NCI-H524 treated with DMSO at 0.1 percent for 48 hours (cell line): ENCODE data around the gene FRMPD2.
"Not testable (repeated sequence)": the region's sequence is repeated elsewhere in the genome, so short reads cannot be mapped to it uniquely, and the experiment has no call there.

Experiments used
- DNase-seq: peaks from one replicate; lab custom pipeline; 2025; lab: John Stamatoyannopoulos, UW

The FRMPD2 gene

DNA sequence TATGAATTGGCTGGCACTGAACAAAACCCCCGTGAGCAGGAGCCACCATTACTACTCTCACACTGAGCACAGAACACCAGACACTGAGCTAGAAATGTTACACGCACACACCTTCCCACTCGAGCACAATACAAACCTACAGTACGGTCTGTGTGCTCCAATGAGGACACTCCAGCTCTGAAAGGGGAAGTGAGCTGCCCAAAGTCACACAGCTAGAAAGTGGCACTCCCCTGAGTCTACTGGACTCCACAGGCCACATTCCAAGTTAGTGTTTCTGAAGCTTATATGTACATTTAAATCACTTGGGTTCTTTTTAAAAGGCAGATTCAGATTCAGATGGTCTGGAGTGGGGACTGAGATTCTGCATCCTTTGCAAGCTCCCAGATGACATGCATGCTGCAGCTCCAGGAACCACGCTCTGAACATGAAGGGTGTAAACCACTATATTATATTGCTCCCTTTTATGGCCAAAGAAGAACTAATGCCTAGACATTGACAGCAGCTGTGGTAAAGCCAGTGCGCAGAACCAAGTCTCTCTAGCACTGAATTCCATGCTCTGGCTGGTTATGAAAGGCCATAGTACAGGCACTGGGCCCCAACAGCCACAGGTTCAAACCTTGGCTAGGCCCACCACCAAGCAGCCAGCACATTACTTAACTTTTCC is 77.1 kb downstream of the FRMPD2 start:
- no peak for DNase-seq

DNA sequence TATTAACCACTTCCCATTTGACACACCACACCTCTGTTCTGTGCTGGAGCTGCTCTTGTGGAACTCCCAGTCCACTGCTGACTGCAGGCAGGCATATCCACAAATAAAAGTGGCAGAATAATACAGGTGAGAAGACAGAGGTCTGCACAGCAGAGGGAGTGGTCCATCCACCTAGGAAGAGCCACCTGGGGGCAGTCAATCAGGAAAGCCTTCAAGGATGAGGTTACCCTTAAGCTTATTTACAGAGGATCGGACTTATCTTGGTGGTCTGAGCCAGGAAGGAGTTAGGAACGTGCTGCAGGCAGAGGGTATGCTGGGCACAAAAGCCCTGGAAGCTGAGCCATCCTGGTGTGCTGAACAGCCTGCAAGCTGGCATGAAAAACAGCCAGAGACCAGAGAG is 78.7 kb downstream of the FRMPD2 start:
- no peak for DNase-seq

GRCh38 chr10:48194830-48195229 is 79.7 kb downstream of the FRMPD2 start:
- no peak for DNase-seq

- no peak for DNase-seq
Measured at GRCh38 chr10:48193556-48193955, 80.9 kb downstream of the FRMPD2 start.

DNA sequence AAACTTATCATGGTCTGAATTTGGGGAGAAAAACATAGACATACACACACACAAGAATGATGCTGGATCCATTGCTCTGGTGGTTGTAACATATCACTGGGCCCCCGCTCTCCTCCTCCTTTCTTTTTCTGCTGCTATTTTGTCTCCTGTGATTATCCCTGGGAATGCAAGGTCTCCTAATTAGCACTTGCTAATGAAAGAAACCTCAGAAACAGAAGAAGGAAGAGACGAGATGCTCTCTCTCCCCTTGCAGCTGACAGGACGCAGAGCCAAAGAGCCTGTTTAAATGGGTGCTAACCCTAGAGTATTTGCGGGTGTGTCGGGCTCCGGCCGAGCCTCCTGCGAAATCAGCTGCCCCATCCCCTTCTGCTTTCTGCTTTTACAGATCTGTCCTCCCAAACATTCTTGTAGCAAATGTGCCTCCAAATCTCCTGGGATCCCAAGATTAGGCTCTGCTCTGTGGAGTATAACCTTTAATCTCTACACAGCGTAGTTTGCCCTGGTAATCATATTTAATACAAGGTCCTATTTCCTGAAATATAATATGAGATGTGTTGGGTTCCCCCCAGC is 81.5 kb downstream of the FRMPD2 start:
- no peak for DNase-seq

- no peak for DNase-seq
Measured at GRCh38 chr10:48187713-48188485, 86.6 kb downstream of the FRMPD2 start.

DNA sequence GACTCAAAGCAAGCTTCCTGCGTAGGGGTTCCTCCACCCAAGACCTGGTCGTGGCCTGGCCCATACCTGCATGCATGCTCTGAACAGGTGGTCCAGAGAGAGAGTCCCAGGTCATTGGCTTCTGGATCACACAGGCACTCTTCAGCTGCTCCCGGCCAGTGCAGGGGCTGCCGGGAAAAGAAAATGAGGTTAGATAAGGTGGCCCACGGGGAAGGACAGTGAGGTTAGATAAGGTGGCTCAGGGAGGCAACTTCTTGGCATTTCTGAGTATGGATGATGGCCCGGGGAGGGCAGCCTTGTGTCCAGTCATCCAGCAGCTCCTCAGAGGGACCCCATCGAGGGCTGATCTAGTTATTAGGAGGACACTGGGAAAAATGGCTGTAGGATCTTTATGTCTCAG is 87.4 kb downstream of the FRMPD2 start:
- DNase-seq: no peak

GRCh38 chr10:48186264-48186804 is 88.2 kb downstream of the FRMPD2 start:
- not testable (repeated sequence) for DNase-seq

GRCh38 chr10:48184224-48184623 is 90.3 kb downstream of the FRMPD2 start:
- DNase-seq: no peak

DNA sequence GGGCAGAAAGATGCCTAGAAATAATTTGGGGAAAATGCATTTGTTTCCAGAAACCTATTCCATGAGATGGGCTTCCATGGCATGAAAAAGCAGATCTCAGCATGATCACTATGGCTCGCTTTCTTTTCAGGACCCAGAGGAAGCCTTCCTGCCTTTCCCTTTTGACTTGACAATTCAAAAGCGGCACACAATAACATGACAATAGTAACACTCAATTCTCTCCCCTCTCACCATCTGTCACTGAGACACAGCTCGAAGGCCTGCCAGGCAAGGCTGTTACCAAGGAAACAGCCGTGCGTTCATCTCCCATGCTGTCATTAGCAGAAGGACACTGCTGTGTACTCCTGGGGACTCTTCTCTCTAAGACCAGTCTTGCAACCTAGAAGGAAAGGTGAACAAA is 101.8 kb downstream of the FRMPD2 start:
- peak; percentile 26 for DNase-seq

DNA sequence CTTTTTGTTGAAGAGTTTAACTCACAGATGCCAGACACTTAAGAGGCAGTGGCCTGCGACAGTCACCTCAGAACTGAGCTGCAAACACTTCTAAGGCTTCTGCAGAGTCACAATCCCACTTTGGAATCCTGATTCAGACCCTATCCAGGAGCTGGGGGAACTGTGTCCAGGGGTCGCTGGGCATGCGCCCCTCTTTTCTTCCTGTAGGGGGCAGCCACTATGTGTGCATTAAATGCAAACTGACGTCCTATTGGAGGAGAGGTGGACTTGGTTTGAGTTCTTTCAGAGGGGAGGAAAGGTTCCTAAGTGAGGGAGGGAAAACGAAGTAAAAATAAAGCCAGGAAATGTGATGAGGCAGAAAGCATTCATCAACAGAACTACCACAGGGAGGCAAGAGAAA is 113.8 kb downstream of the FRMPD2 start:
- not testable (repeated sequence) for DNase-seq

- DNase-seq: peak; percentile 35
Measured at GRCh38 chr10:48160163-48160562, 114.3 kb downstream of the FRMPD2 start.

GRCh38 chr10:48154211-48155140 is 120.0 kb downstream of the FRMPD2 start:
- DNase-seq: not testable (repeated sequence)

- DNase-seq: not testable (repeated sequence)
Measured at GRCh38 chr10:48147643-48148042, 126.9 kb downstream of the FRMPD2 start.

DNA sequence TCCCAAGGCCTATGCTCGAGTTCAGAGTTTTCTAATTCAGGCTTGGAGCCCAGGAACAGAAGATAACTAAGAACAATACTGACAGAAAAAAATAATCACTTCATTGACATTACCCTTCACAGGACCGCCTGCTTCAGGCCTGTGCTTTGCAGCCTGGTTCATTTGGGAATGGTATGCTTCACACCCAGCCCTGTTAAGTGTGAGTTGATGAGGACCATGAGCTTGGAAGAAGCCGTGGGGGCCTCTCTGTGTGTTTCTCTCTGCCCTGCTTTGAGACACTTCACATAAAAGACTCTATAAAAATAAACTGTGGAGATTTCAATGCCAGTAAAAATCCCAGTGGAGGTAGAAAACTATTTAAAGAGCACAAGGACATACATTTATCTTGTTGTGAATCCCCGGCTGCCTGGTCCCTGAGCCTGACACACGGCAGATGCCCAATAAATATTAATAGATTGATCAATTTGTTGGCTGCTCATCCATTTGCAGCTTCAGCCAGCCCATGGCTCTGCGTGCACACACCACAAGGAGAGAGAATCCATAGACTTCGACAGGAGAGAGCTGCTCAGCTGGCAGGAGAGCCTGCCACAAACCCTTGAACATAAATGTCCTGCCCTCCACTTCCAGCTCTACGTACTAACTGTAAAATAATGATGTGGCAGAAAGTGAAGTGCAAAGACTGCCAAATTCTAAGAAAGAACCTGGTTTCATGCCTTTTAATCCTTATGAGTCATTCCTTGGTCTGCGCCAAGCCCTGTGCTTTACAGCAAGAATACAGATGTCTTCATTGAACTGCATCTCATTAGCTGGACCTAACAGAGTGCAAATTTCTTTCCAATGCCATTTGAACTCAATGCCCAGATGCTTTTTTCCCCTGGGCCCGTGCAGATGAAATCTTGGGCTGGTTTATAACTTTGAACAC is 130.5 kb downstream of the FRMPD2 start:
- not testable (repeated sequence) for DNase-seq

DNA sequence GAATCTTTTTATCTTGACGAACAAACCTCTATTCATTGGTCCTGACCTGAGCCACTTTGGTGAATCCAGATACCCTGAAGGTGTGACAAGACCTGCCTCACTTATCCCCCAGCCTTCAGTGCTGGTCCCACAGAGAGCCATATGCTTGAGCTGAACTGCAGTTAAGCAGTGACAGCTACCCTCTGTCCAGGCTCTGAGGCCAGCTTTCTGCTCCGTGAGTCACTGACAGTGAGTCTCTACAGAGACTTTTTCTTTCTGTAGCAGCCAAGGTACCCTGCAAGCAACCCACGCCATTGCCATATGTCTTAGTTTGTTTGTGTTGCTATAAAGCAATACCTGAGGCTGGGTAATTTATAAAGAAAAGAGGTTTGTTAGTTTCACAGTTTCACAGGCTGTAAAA is 133.5 kb downstream of the FRMPD2 start:
- not testable (repeated sequence) for DNase-seq

DNA sequence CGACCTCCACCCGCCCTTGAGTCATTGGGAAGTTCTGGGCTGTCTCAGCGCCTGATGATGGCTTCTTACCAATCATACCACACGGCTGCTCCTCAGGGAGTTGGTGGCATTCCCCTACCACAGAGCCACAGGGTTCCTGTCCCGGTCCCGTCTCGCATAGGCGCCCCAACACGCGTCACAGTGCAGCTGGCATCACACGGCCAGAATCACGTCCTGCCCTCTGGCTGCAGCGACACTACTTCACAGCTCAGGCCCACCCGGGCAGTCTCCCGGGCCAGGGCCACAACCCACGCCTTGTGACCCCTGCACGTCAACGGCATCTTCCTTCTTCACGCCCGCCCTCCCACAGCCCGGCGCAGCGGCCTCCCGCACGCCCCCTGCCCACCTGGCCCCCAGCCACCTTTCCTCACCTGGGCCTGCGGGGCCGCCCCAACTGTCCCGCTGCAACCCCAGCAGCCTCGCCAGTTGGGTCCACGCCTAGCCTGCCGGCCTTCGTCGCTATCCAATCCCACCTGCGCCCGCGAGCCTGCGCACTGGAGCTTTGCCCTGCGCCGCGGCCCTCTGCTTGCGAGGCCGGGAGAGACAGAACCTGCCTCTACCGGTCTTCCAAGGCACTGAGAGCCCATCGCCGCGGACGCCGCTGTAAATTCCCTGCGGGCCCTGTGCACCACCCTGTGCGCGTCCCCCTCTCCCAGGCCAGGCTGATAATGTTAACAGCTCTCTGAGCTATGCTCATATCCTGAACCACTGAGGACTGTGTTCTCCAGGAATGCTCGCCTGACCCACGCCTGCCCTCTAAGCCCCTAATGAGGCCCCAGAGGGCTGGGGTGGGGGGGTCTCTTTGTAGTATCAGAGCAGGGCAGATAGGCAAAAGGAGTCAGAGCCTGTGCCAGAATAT is 134.3 kb downstream of the FRMPD2 start:
- DNase-seq: not testable (repeated sequence)

DNA sequence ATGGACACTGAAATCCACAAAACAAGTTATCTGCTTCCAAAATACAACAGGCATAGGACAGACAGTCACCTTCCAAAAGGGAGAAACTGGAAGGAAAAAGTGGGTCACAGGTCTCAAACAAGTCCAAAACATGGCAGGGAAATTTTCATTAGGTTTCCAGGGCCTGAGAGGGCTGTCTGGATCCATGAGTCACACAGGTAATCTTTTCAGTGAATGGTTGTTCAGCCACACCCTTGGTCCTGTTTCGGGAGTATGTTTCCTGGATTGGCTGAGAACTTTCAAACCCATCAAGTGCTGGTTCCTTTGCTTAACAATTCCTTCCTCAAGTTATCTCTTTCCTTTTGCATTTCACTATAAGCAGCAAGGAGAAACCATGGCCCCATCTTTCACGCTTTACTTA is 145.5 kb downstream of the FRMPD2 start:
- DNase-seq: not testable (repeated sequence)

DNA sequence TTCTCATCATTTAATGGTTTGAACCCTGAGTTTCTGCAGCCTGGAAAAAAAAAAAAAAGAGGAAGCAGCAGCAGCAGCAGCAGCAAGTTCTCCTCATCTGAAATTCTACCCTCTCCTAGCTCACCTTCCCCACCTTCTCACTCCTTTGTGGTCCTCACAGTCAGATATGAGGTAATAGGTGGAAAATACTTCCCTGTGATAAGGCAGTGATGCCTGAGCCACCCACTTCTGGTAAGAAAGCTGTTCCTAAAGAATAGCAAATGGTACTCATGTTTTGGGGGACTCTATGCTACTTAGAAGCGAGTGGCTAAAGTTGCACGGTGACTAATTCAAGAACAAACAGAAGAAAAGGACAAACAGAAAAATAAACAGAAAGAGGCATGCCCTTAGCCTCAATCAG is 148.2 kb downstream of the FRMPD2 start:
- not testable (repeated sequence) for DNase-seq

- DNase-seq: not testable (repeated sequence)
Measured at GRCh38 chr10:48125631-48126030, 148.9 kb downstream of the FRMPD2 start.
